Measurements from ENCODE around the gene NOL6. TPM values are rescaled to one million over a fixed set of nuclear protein-coding genes. Genes with fewer than 3 reads are reported as not detected.

The NOL6 gene
- total RNA-seq, 1 experiment from 2014 or later, result 48.5 TPM

DNA sequence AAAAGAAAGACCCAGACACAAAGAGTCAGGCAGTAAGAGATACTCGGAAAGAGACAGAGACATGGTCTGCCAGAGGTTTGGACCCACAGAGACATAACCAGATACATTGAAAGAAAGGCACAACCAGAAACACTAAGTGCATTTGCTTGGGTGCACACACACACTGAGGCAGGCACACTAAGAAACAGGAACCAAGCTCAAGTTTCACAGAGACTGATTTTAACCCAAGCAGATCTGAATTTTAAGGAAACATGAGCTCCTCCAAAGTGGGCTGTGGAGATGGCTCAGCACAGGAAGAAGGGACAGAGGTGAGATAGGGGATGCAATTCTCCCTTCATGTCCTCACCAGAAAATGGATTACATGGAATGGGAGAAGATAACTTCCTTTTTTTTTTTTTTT is 35.8 kb downstream of the NOL6 start:
- TF ChIP-seq JAZF1 (CRISPR knock-in tag; IDR thresholded peaks at IDR 0.05), result no peak
- no peak for TF ChIP-seq NR2C2 (CRISPR knock-in tag; IDR thresholded peaks at IDR 0.05)
- TF ChIP-seq PRRX2 (CRISPR knock-in tag; IDR thresholded peaks at IDR 0.05), result no peak
- no peak for TF ChIP-seq KAT7 (CRISPR knock-in tag; IDR thresholded peaks at IDR 0.05; ENCODE audit: borderline replicate concordance)
- no peak for TF ChIP-seq ESRRA (CRISPR knock-in tag; IDR thresholded peaks at IDR 0.05; ENCODE audit: borderline replicate concordance)
- no peak for TF ChIP-seq HMGA2 (CRISPR knock-in tag; IDR thresholded peaks at IDR 0.05)
- TF ChIP-seq NFYB (CRISPR knock-in tag; conservative IDR thresholded peaks at IDR 0.05; ENCODE audit: low read depth), result no peak
- TF ChIP-seq FOXP4 (CRISPR knock-in tag; IDR thresholded peaks at IDR 0.05), result no peak
- no peak for TF ChIP-seq ZNF232 (CRISPR knock-in tag; IDR thresholded peaks at IDR 0.05)
- no peak for TF ChIP-seq PRDM15 (CRISPR knock-in tag; IDR thresholded peaks at IDR 0.05)
- TF ChIP-seq, protein P1, sequence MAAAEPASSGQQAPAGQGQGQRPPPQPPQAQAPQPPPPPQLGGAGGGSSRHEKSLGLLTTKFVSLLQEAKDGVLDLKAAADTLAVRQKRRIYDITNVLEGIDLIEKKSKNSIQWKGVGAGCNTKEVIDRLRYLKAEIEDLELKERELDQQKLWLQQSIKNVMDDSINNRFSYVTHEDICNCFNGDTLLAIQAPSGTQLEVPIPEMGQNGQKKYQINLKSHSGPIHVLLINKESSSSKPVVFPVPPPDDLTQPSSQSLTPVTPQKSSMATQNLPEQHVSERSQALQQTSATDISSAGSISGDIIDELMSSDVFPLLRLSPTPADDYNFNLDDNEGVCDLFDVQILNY (CRISPR knock-in tag; IDR thresholded peaks at IDR 0.05), result no peak
- no peak for TF ChIP-seq SMAD3 (CRISPR knock-in tag; IDR thresholded peaks at IDR 0.05; ENCODE audit: borderline replicate concordance)
- TF ChIP-seq, protein P2, sequence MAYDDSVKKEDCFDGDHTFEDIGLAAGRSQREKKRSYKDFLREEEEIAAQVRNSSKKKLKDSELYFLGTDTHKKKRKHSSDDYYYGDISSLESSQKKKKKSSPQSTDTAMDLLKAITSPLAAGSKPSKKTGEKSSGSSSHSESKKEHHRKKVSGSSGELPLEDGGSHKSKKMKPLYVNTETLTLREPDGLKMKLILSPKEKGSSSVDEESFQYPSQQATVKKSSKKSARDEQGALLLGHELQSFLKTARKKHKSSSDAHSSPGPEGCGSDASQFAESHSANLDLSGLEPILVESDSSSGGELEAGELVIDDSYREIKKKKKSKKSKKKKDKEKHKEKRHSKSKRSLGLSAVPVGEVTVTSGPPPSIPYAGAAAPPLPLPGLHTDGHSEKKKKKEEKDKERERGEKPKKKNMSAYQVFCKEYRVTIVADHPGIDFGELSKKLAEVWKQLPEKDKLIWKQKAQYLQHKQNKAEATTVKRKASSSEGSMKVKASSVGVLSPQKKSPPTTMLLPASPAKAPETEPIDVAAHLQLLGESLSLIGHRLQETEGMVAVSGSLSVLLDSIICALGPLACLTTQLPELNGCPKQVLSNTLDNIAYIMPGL (CRISPR knock-in tag; IDR thresholded peaks at IDR 0.05), result no peak
- no peak for TF ChIP-seq MAX (CRISPR knock-in tag; IDR thresholded peaks at IDR 0.05)
- peaks cover 17% of the 10 kb centered on the region for H3K4me1 Mint-ChIP-seq

GRCh38 chr9:33437205-33437604 is 36.5 kb downstream of the NOL6 start:
- ChIA-PET POLR2A (no interaction called here), CTCF (interaction anchor here (0.6 to 8.5 kb wide), 6 partner anchors 10 to 62 kb away, joined by 4 to 69 read pairs (median 17); partner anchors contain the start of gene AQP3)
- Mint-ChIP-seq H3K27ac (no peak overlapping the region), H3K9me3 (no peaks in the 10 kb centered on the region), H3K4me3 (no peak overlapping the region), H3K36me3 (no peaks in the 10 kb centered on the region), H3K4me1 (peaks cover 17% of the 10 kb centered on the region), H3K27me3 (ENCODE audit: low read depth) (no peaks in the 10 kb centered on the region)
- ATAC-seq, result no peak
- no peak for DNase-seq (ENCODE audit: low spot score)
- TF ChIP-seq ZNF416 (CRISPR knock-in tag; IDR thresholded peaks at IDR 0.05) (no peak), NFYB (CRISPR knock-in tag; conservative IDR thresholded peaks at IDR 0.05; ENCODE audit: low read depth) (no peak), JUN (CRISPR knock-in tag; IDR thresholded peaks at IDR 0.05) (no peak), USF2 (CRISPR knock-in tag; IDR thresholded peaks at IDR 0.05) (no peak), FOXK1 (CRISPR knock-in tag; IDR thresholded peaks at IDR 0.05) (no peak), GABPB1 (CRISPR knock-in tag; IDR thresholded peaks at IDR 0.05) (no peak), AR (CRISPR knock-in tag; IDR thresholded peaks at IDR 0.05) (no peak), SMAD3 (CRISPR knock-in tag; IDR thresholded peaks at IDR 0.05; ENCODE audit: borderline replicate concordance) (no peak), CREM (CRISPR knock-in tag; IDR thresholded peaks at IDR 0.05) (no peak), OVOL2 (CRISPR knock-in tag; IDR thresholded peaks at IDR 0.05; ENCODE audit: borderline replicate concordance) (no peak), ZNF121 (CRISPR knock-in tag; IDR thresholded peaks at IDR 0.05) (no peak)
- TF ChIP-seq, protein P1 (CRISPR knock-in tag; IDR thresholded peaks at IDR 0.05), result no peak

More for the DNA sequence above, 35.8 kb downstream of the NOL6 start:
- CTCF ChIA-PET, result interaction anchor here (0.6 to 8.5 kb wide), 6 partner anchors 10 to 64 kb away, joined by 4 to 69 read pairs (median 17); partner anchors contain the start of gene AQP3
- Mint-ChIP-seq H3K9me3 (no peaks in the 10 kb centered on the region), H3K27me3 (ENCODE audit: low read depth) (no peaks in the 10 kb centered on the region), H3K36me3 (no peaks in the 10 kb centered on the region), H3K4me3 (no peak overlapping the region), H3K27ac (no peak overlapping the region)
- POLR2A ChIA-PET, result no interaction called here
- ATAC-seq (no peak), DNase-seq (ENCODE audit: low spot score) (no peak)

Measured in WTC11 (cell line).